Rectal smooth muscle tissue (tissue), 1 donor: Measurements from ENCODE around the gene CR2.
"Not testable (repeated sequence)": the region's sequence is repeated elsewhere in the genome, so short reads cannot be mapped to it uniquely, and the experiment has no call there.

ENCODE experiments used
- H3K27ac ChIP-seq: one replicate; pipeline ENCODE4 v1.7.0; 2013; ENCODE audit warnings: low read depth, low read length, inconsistent platforms
- H3K27me3 ChIP-seq: one replicate; pipeline ENCODE4 v1.7.0; 2013; ENCODE audit warnings: low read length; ENCODE audit not compliant: control insufficient read depth, insufficient read depth
- H3K36me3 ChIP-seq: one replicate; pipeline ENCODE4 v1.7.0; 2013; ENCODE audit warnings: low read length; ENCODE audit not compliant: control insufficient read depth, insufficient read depth
- H3K4me1 ChIP-seq: one replicate; pipeline ENCODE4 v1.7.0; 2013; ENCODE audit warnings: low read length; ENCODE audit not compliant: control insufficient read depth, insufficient read depth
- H3K4me3 ChIP-seq: one replicate; pipeline ENCODE4 v1.7.0; 2013; ENCODE audit warnings: low read length
- H3K9ac ChIP-seq: one replicate; pipeline ENCODE4 v1.7.0; 2013; ENCODE audit warnings: low read length

Gene CR2

GRCh38 chr1:207458414-207458813 is 4.3 kb downstream of the CR2 start:
- no peak overlapping the region for H3K4me3 ChIP-seq
- no peak overlapping the region for H3K27ac ChIP-seq
- H3K36me3 ChIP-seq, result no peaks in the 10 kb centered on the region
- H3K27me3 ChIP-seq, result peaks cover 7% of the 10 kb centered on the region
- H3K9ac ChIP-seq, result no peak overlapping the region
- peaks cover 3% of the 10 kb centered on the region for H3K4me1 ChIP-seq

- peaks cover 3% of the 10 kb centered on the region for H3K4me1 ChIP-seq
- no peaks in the 10 kb centered on the region for H3K36me3 ChIP-seq
- H3K9ac ChIP-seq, result no peak overlapping the region
- no peak overlapping the region for H3K4me3 ChIP-seq
- H3K27me3 ChIP-seq, result peaks cover 6% of the 10 kb centered on the region
- H3K27ac ChIP-seq, result no peak overlapping the region
Measured at GRCh38 chr1:207459008-207459407, 4.9 kb downstream of the CR2 start.

GRCh38 chr1:207461649-207462048 is 7.5 kb downstream of the CR2 start:
- H3K9ac ChIP-seq, result no peak overlapping the region
- H3K36me3 ChIP-seq, result no peaks in the 10 kb centered on the region
- no peak overlapping the region for H3K27ac ChIP-seq
- no peaks in the 10 kb centered on the region for H3K4me1 ChIP-seq
- H3K27me3 ChIP-seq, result peaks cover 2% of the 10 kb centered on the region
- H3K4me3 ChIP-seq, result no peak overlapping the region

GRCh38 chr1:207462535-207462934 is 8.4 kb downstream of the CR2 start:
- Histone ChIP-seq H3K27ac (no peak overlapping the region), H3K4me3 (no peak overlapping the region), H3K27me3 (no peaks in the 10 kb centered on the region), H3K36me3 (no peaks in the 10 kb centered on the region), H3K4me1 (no peaks in the 10 kb centered on the region), H3K9ac (no peak overlapping the region)

GRCh38 chr1:207463021-207463420 is 8.9 kb downstream of the CR2 start:
- Histone ChIP-seq H3K36me3 (no peaks in the 10 kb centered on the region), H3K9ac (no peak overlapping the region), H3K4me1 (no peaks in the 10 kb centered on the region), H3K27ac (no peak overlapping the region), H3K27me3 (no peaks in the 10 kb centered on the region), H3K4me3 (no peak overlapping the region)

- Histone ChIP-seq H3K9ac (no peak overlapping the region), H3K4me1 (no peaks in the 10 kb centered on the region), H3K27ac (no peak overlapping the region), H3K4me3 (no peak overlapping the region), H3K36me3 (no peaks in the 10 kb centered on the region), H3K27me3 (no peaks in the 10 kb centered on the region)
Measured at GRCh38 chr1:207463571-207463970, 9.4 kb downstream of the CR2 start.

GRCh38 chr1:207470927-207471326 is 16.8 kb downstream of the CR2 start:
- H3K27ac ChIP-seq, result no peak overlapping the region
- H3K36me3 ChIP-seq, result no peaks in the 10 kb centered on the region
- no peak overlapping the region for H3K4me3 ChIP-seq
- no peaks in the 10 kb centered on the region for H3K4me1 ChIP-seq
- no peaks in the 10 kb centered on the region for H3K27me3 ChIP-seq
- H3K9ac ChIP-seq, result no peak overlapping the region

- Histone ChIP-seq H3K27me3 (no peaks in the 10 kb centered on the region), H3K9ac (no peak overlapping the region), H3K4me1 (no peaks in the 10 kb centered on the region), H3K36me3 (no peaks in the 10 kb centered on the region), H3K27ac (no peak overlapping the region), H3K4me3 (no peak overlapping the region)
Measured at GRCh38 chr1:207474210-207474609, 20.1 kb downstream of the CR2 start.

- no peaks in the 10 kb centered on the region for H3K36me3 ChIP-seq
- no peak overlapping the region for H3K27ac ChIP-seq
- H3K9ac ChIP-seq, result no peak overlapping the region
- no peaks in the 10 kb centered on the region for H3K27me3 ChIP-seq
- no peak overlapping the region for H3K4me3 ChIP-seq
- H3K4me1 ChIP-seq, result no peaks in the 10 kb centered on the region
Measured at GRCh38 chr1:207486198-207486597, 32.1 kb downstream of the CR2 start.

GRCh38 chr1:207487636-207488035 is 33.5 kb downstream of the CR2 start:
- H3K4me1 ChIP-seq, result no peaks in the 10 kb centered on the region
- H3K36me3 ChIP-seq, result no peaks in the 10 kb centered on the region
- H3K27ac ChIP-seq, result no peak overlapping the region
- H3K27me3 ChIP-seq, result no peaks in the 10 kb centered on the region
- H3K4me3 ChIP-seq, result no peak overlapping the region
- no peak overlapping the region for H3K9ac ChIP-seq

GRCh38 chr1:207493212-207493611 is 39.1 kb downstream of the CR2 start:
- no peak overlapping the region for H3K4me3 ChIP-seq
- H3K9ac ChIP-seq, result no peak overlapping the region
- H3K27me3 ChIP-seq, result peaks cover 5% of the 10 kb centered on the region
- no peak overlapping the region for H3K27ac ChIP-seq
- no peaks in the 10 kb centered on the region for H3K36me3 ChIP-seq
- H3K4me1 ChIP-seq, result no peaks in the 10 kb centered on the region

- H3K4me1 ChIP-seq, result no peaks in the 10 kb centered on the region
- H3K27ac ChIP-seq, result no peak overlapping the region
- no peak overlapping the region for H3K4me3 ChIP-seq
- no peak overlapping the region for H3K9ac ChIP-seq
- H3K36me3 ChIP-seq, result no peaks in the 10 kb centered on the region
- peaks cover 5% of the 10 kb centered on the region for H3K27me3 ChIP-seq
Measured at GRCh38 chr1:207494171-207494570, 40.0 kb downstream of the CR2 start.

GRCh38 chr1:207495281-207495680 is 41.2 kb downstream of the CR2 start:
- H3K4me3 ChIP-seq, H3K36me3 ChIP-seq, H3K9ac ChIP-seq, H3K27me3 ChIP-seq, H3K27ac ChIP-seq, H3K4me1 ChIP-seq: not testable (repeated sequence)
